Smooth muscle cell of bladder (primary cell): ENCODE results near the gene NUDT17. TPM values are rescaled to one million over a fixed set of nuclear protein-coding genes. Genes with fewer than 3 reads are reported as not detected.

ENCODE experiments used
- total RNA-seq: library from RNA; depleted of rRNA; stranded (reverse); fragments of >200 nt; gene quantifications from 2 replicates; pipeline ENCODE4 v1.2.3, GENCODE V29; 2014

The NUDT17 gene
- total RNA-seq = 2.4 and 2.7 TPM in 2 replicates

DNA sequence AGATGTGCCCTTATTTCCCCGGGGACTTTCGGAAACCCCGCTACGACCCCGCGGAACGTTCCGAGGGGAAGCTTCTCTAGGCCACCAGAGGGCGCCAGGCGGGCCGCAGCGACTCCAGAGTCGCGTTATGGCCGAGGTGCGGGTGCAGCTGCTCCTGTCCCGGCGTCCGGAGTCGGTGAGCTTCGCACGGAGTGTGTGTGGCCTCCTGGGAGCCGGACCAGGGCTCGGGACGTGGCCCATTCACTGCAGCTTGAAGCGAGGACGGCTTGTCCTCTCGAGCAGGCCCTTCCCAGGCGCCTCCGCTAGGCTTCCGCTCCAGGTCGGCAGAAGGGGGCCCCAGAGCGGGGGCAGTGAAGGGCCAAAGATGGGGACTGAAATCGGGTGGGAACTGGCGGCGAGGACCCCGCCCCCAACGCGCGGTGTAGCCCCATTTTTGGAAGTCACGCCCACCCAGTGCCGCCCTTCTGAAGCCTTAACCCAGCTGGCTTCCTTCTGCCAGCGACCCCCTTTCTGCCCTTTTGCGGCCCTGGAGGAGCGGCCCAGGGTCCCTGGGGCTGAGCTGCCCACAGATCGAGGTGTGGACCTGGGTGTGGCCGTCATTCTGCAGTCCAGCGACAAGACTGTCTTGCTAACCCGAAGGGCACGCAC is at the start of gene NUDT17:
Gene NUDT17 (plus strand): TSS at position 117 of the 648 bp plus-strand sequence. CDS start 11 bp downstream, at position 128.

DNA sequence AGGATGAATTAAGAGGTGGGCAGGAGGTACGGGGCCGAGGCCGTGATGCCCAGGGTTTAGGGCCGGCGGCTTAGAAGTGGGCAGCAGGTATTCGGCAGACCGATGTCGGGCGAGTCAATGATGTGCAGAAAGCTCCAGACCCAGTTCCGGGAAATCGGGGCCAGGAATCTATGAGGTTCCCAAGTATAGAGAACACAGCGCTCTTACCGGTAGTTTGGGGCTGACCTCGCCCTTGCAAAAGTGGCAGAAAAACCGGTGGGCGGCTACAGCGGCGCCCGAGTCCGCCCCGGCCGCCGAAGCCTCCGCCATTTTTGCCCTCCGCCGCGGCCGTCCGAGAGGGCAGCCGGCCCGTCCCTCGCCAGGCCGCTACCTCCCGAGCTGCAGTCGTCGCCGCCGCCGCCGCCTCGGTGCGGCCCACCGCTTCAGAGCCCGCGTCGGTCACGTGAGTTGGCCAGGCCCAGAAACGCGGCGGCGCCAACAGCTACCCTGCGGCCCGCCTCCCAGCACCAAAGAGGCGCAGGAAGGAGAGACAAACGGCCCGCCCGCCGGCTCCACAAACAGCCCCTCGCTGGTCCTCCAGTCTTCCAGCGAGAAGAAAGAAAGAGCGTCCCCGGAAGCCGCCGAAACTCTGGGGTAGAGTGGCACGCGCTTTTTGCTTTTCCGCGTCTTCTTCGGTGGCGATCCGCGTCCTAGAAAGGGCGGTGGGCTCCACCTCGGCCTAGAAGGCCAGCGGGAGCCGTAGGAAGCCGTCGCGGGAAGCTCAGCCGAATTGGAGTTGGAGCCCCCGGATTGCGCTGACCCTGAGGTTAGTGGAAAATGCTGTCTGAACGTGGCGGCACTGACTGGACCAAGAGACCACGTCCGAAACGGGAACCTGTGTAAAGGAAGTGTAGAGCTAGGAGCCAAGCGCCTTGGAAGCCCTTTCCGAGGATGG is 21.6 kb upstream of the NUDT17 start, which contains the start of the genes POLR3C and RNF115:
Gene POLR3C (plus strand): TSS at position 636 of the 934 bp plus-strand sequence. CDS start 1,577 bp downstream, outside the sequence.
Gene RNF115 (minus strand): TSS at position 531 of the 934 bp plus-strand sequence. CDS start 222 bp downstream, at position 309.

DNA sequence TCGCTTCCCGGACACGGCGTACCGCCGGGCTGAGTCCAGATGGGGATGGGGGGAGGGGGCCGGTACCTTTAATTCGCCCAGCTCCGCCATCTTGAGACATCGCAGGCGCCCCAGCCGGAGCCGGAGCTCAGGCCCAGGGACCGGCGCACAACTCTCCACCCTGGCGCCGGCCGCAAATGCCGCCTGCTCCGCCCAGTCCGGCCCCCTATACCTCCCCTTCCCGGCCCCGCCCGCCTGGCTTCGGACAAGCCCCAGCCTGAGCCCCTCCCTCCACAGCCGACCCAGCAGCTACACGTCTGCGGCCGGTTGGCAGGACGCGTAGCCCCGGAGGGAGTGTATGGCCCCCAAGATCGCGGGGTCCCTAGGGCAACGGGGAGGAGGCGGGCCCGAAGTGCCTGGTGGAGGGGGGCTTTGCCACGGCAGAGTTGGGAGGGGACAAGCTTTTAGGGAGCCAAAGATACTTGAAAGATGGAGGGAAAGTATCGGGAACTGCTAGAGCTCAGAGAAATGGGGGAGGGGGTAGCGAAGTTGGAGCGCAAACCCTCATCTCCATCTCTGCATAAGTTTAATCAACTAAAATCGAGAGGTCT is 13.6 kb downstream of the NUDT17 start, which contains the start of gene PIAS3:
Gene PIAS3 (minus strand): TSS at position 181 of the 590 bp plus-strand sequence. CDS start 91 bp downstream, at position 90.

GRCh38 chr1:145885738-145886287 is 40.4 kb downstream of the NUDT17 start, which contains the start of gene ANKRD35:
TSS of gene ANKRD35 (minus strand) at chr1:145885866. CDS start at chr1:145885758, 108 bp downstream.

Other genes with a start within 250 kb of the NUDT17 start
- gene GPR89A, start 237.6 kb upstream of the NUDT17 start, total RNA-seq = 20.0 and 28.7 TPM in 2 replicates
- gene PDZK1, start 138.3 kb upstream of the NUDT17 start, total RNA-seq = 0.28 and 0.46 TPM in 2 replicates
- not detected in 2 replicates for gene CD160, start 126.1 kb upstream of the NUDT17 start, total RNA-seq
- 10.2 and 11.4 TPM in 2 replicates for gene RNF115, start 21.5 kb upstream of the NUDT17 start, total RNA-seq
- 28.3 and 29.0 TPM in 2 replicates for gene POLR3C, start 21.4 kb upstream of the NUDT17 start, total RNA-seq
- gene PIAS3, start 13.5 kb downstream of the NUDT17 start, total RNA-seq = 4.3 and 4.8 TPM in 2 replicates
- 1.9 and 2.0 TPM in 2 replicates for gene ANKRD35, start 40.2 kb downstream of the NUDT17 start, total RNA-seq
- gene ITGA10, start 64.4 kb downstream of the NUDT17 start, total RNA-seq = 0.28 TPM in 2 replicates
- 24.9 and 26.4 TPM in 2 replicates for gene PEX11B, start 73.1 kb downstream of the NUDT17 start, total RNA-seq
- 90.9 and 108 TPM in 2 replicates for gene RBM8A, start 81.9 kb downstream of the NUDT17 start, total RNA-seq
- 10.2 and 15.6 TPM in 2 replicates for gene LIX1L, start 112.4 kb downstream of the NUDT17 start, total RNA-seq
- 0.14 and 0.18 TPM in 2 replicates for gene ANKRD34A, start 118.9 kb downstream of the NUDT17 start, total RNA-seq
- gene POLR3GL, start 119.1 kb downstream of the NUDT17 start, total RNA-seq = 15.9 and 18.9 TPM in 2 replicates
- 46.4 and 229 TPM in 2 replicates for gene TXNIP, start 150.9 kb downstream of the NUDT17 start, total RNA-seq
- gene HJV, start 176.1 kb downstream of the NUDT17 start, total RNA-seq = not detected in 2 replicates